SH-SY5Y (cell line): ENCODE measurements around the gene DNAJC15.

Source experiments
- GATA2 ChIP-seq: IDR thresholded peaks from 2 replicates; pipeline ENCODE4 v1.6.1; 2011; ENCODE audit warnings: mild to moderate bottlenecking, low read depth, low read length
- GATA3 ChIP-seq: IDR thresholded peaks from 2 replicates; pipeline ENCODE4 v1.6.1; 2011; ENCODE audit warnings: low read depth, mild to moderate bottlenecking, low read length, moderate library complexity

DNA sequence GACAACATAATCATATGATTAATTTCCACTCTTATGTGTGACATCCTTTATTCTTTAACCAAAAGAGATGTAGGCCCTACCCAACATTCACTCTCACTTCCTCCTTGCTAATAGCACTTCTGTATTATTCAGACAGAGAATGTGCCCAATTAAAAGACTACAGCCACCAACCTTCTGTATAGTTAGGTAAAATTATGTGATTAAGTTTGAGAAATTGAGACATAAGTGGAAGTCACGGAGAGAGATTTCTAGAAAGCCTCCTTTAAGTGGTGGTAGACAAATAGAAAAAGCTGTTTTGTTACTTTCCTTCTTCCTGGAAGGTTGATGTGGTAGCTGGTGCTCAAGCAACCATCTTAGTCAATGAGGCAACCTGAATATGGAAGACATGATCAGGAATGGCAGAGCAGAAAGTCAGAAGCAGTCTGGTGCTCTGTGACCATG is 46.1 kb upstream of the DNAJC15 start:
- TF ChIP-seq GATA3 (no peak), GATA2 (no peak)
